K562 (cell line): ENCODE results near the gene TEX14. TPM values are rescaled to one million over a fixed set of nuclear protein-coding genes. Genes with fewer than 3 reads are reported as not detected.

Source experiments
- CC2D1A ChIP-seq: fragments of 450-650 bp; IDR thresholded peaks from 2 replicates; pipeline ENCODE4 v1.6.1; 2017; ENCODE audit warnings: mild to moderate bottlenecking
- FOS ChIP-seq: IDR thresholded peaks from 3 replicates; pipeline ENCODE4 v1.6.1; 2011; ENCODE audit not compliant: insufficient read length; ENCODE audit errors: extremely low read depth
- HDAC2 ChIP-seq: fragments of 450-650 bp; IDR thresholded peaks from 2 replicates; pipeline ENCODE4 v1.6.1; 2016; ENCODE audit warnings: mild to moderate bottlenecking
- HNRNPH1 ChIP-seq: fragments of 200-400 bp; formaldehyde crosslinking; optimal IDR thresholded peaks from 2 replicates; pipeline ENCODE3; 2017; ENCODE audit warnings: low read depth, mild to moderate bottlenecking, low read length, moderate library complexity
- HSF4 ChIP-seq: fragments of 250-450 bp; sonication (Bioruptor Pico); IDR thresholded peaks from 2 replicates; pipeline ENCODE4 v2.1.2; 2022; ENCODE audit warnings: mild to moderate bottlenecking, moderate library complexity, borderline replicate concordance
- SETDB1 ChIP-seq: IDR thresholded peaks from one replicate; pipeline ENCODE4 v1.6.1; 2012; ENCODE audit warnings: low read length, control low read depth, inconsistent platforms
- ZNF274 ChIP-seq: IDR thresholded peaks from 2 replicates; pipeline ENCODE4 v1.6.1; 2011; ENCODE audit warnings: low read depth, mild to moderate bottlenecking, low read length, moderate library complexity, borderline replicate concordance
- polyA plus RNA-seq, 8 experiments: library from polyadenylated mRNA; depleted of rRNA in 4 of 8; stranded (reverse) in 5 of 8; unstranded in 3 of 8; fragments of >200 nt; fragmentation: Nextera tagmentation in 2 of 8; fragmentation: Illumina TruSeq in 1 of 8; extraction: Ambion mirVana in 2 of 8; extraction: Trizol in 1 of 8; gene quantifications; 2 replicates each; pipeline versions ENCODE4 v1.2.1 to v1.2.3, GENCODE V29; 2011 to 2014; ENCODE audit warnings: inconsistent platforms in 1 of 8, missing spikeins in 1 of 8
- total RNA-seq, 7 experiments: library from RNA; depleted of rRNA in 6 of 7; stranded (reverse); fragments of >200 nt in 6 of 7; fragmentation: Illumina TruSeq in 2 of 7; extraction: Trizol in 2 of 7; gene quantifications; 2 replicates each; pipeline versions ENCODE4 v1.2.1 to v1.2.3, GENCODE V29; 2011 to 2021; ENCODE audit warnings: low replicate concordance in 1 of 7
- TF ChIP-seq, protein P1 (sequence below): fragments of 150-350 bp; IDR thresholded peaks from 2 replicates; pipeline ENCODE4 v1.6.1; 2014; ENCODE audit warnings: low read depth, mild to moderate bottlenecking, low read length, borderline replicate concordance
- TF ChIP-seq, protein P2 (sequence below): fragments of 450-650 bp; IDR thresholded peaks from 2 replicates; pipeline ENCODE4 v1.6.1; 2017; ENCODE audit warnings: antibody characterized with exemption, mild to moderate bottlenecking
- TF ChIP-seq, protein P3 (sequence below): fragments of 250-450 bp; sonication (Bioruptor Pico); IDR thresholded peaks from 2 replicates; pipeline ENCODE4 v1.8.0; 2021; ENCODE audit warnings: moderate library complexity, mild to moderate bottlenecking, inconsistent platforms
- TF ChIP-seq, protein P4 (sequence below): conservative IDR thresholded peaks from 2 replicates; pipeline ENCODE4 v1.6.1; 2011; ENCODE audit warnings: low read depth, mild to moderate bottlenecking, low read length; ENCODE audit not compliant: control insufficient read depth

Gene TEX14
- total and polyA plus RNA-seq, 9 of the 15 experiments (the other 6 are each of a cell fraction or from before 2014, with no cell fraction given) = 0.05 to 0.12 (median 0.09) TPM; not detected in 1

GRCh38 chr17:58631523-58632323 is 60.1 kb downstream of the TEX14 start (continued):
- TF ChIP-seq, protein P1, sequence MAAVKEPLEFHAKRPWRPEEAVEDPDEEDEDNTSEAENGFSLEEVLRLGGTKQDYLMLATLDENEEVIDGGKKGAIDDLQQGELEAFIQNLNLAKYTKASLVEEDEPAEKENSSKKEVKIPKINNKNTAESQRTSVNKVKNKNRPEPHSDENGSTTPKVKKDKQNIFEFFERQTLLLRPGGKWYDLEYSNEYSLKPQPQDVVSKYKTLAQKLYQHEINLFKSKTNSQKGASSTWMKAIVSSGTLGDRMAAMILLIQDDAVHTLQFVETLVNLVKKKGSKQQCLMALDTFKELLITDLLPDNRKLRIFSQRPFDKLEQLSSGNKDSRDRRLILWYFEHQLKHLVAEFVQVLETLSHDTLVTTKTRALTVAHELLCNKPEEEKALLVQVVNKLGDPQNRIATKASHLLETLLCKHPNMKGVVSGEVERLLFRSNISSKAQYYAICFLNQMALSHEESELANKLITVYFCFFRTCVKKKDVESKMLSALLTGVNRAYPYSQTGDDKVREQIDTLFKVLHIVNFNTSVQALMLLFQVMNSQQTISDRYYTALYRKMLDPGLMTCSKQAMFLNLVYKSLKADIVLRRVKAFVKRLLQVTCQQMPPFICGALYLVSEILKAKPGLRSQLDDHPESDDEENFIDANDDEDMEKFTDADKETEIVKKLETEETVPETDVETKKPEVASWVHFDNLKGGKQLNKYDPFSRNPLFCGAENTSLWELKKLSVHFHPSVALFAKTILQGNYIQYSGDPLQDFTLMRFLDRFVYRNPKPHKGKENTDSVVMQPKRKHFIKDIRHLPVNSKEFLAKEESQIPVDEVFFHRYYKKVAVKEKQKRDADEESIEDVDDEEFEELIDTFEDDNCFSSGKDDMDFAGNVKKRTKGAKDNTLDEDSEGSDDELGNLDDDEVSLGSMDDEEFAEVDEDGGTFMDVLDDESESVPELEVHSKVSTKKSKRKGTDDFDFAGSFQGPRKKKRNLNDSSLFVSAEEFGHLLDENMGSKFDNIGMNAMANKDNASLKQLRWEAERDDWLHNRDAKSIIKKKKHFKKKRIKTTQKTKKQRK = peak; percentile 67; the same call in 1 of the 2 replicates
- TF ChIP-seq, protein P2, sequence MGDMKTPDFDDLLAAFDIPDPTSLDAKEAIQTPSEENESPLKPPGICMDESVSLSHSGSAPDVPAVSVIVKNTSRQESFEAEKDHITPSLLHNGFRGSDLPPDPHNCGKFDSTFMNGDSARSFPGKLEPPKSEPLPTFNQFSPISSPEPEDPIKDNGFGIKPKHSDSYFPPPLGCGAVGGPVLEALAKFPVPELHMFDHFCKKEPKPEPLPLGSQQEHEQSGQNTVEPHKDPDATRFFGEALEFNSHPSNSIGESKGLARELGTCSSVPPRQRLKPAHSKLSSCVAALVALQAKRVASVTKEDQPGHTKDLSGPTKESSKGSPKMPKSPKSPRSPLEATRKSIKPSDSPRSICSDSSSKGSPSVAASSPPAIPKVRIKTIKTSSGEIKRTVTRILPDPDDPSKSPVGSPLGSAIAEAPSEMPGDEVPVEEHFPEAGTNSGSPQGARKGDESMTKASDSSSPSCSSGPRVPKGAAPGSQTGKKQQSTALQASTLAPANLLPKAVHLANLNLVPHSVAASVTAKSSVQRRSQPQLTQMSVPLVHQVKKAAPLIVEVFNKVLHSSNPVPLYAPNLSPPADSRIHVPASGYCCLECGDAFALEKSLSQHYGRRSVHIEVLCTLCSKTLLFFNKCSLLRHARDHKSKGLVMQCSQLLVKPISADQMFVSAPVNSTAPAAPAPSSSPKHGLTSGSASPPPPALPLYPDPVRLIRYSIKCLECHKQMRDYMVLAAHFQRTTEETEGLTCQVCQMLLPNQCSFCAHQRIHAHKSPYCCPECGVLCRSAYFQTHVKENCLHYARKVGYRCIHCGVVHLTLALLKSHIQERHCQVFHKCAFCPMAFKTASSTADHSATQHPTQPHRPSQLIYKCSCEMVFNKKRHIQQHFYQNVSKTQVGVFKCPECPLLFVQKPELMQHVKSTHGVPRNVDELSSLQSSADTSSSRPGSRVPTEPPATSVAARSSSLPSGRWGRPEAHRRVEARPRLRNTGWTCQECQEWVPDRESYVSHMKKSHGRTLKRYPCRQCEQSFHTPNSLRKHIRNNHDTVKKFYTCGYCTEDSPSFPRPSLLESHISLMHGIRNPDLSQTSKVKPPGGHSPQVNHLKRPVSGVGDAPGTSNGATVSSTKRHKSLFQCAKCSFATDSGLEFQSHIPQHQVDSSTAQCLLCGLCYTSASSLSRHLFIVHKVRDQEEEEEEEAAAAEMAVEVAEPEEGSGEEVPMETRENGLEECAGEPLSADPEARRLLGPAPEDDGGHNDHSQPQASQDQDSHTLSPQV = peak; percentile 79
- no peak for TF ChIP-seq HNRNPH1
- 0 out of 2 replicates have a peak, but pooled peaks have one; percentile 6 for TF ChIP-seq ZNF274
- TF ChIP-seq, protein P3, sequence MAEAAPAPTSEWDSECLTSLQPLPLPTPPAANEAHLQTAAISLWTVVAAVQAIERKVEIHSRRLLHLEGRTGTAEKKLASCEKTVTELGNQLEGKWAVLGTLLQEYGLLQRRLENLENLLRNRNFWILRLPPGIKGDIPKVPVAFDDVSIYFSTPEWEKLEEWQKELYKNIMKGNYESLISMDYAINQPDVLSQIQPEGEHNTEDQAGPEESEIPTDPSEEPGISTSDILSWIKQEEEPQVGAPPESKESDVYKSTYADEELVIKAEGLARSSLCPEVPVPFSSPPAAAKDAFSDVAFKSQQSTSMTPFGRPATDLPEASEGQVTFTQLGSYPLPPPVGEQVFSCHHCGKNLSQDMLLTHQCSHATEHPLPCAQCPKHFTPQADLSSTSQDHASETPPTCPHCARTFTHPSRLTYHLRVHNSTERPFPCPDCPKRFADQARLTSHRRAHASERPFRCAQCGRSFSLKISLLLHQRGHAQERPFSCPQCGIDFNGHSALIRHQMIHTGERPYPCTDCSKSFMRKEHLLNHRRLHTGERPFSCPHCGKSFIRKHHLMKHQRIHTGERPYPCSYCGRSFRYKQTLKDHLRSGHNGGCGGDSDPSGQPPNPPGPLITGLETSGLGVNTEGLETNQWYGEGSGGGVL (CRISPR knock-in tag) = peak; percentile 86
- TF ChIP-seq, protein P4, sequence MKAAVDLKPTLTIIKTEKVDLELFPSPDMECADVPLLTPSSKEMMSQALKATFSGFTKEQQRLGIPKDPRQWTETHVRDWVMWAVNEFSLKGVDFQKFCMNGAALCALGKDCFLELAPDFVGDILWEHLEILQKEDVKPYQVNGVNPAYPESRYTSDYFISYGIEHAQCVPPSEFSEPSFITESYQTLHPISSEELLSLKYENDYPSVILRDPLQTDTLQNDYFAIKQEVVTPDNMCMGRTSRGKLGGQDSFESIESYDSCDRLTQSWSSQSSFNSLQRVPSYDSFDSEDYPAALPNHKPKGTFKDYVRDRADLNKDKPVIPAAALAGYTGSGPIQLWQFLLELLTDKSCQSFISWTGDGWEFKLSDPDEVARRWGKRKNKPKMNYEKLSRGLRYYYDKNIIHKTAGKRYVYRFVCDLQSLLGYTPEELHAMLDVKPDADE = peak; percentile 99
- TF ChIP-seq HDAC2 = no peak
- TF ChIP-seq FOS = no peak
- no peak for TF ChIP-seq SETDB1
- peak; percentile 71 for TF ChIP-seq CC2D1A
- no peak for TF ChIP-seq HSF4
